WTC11 (cell line): ENCODE measurements around the gene REEP1.

Experiments used
- CTCF ChIP-seq: fragments of 200-600 bp; IDR thresholded peaks from 2 replicates; pipeline ENCODE4 v1.8.0; 2022; ENCODE audit warnings: antibody characterized with exemption
- NR2C2 ChIP-seq: sonication (generic); formaldehyde crosslinking; IDR thresholded peaks from 2 replicates; pipeline ENCODE4 v1.8.0; 2022; ENCODE audit warnings: mild to moderate bottlenecking, missing genetic modification reagents
- TEAD4 ChIP-seq: sonication (generic); formaldehyde crosslinking; IDR thresholded peaks from 2 replicates; pipeline ENCODE4 v1.8.0; 2022; ENCODE audit warnings: mild to moderate bottlenecking, missing genetic modification reagents
- ZNF263 ChIP-seq: sonication (generic); formaldehyde crosslinking; IDR thresholded peaks from 2 replicates; pipeline ENCODE4 v1.8.1; 2022; ENCODE audit warnings: low read depth, mild to moderate bottlenecking, moderate library complexity, missing genetic modification reagents
- ZNF396 ChIP-seq: fragments of 250-450 bp; sonication (Bioruptor Pico); IDR thresholded peaks from 2 replicates; pipeline ENCODE4 v1.8.0; 2021; ENCODE audit warnings: mild to moderate bottlenecking, moderate library complexity, borderline replicate concordance
- TF ChIP-seq, protein P1 (sequence below): sonication (generic); formaldehyde crosslinking; IDR thresholded peaks from 2 replicates; pipeline ENCODE4 v1.8.1; 2022; ENCODE audit warnings: low read depth, mild to moderate bottlenecking, moderate library complexity, missing genetic modification reagents, borderline replicate concordance

GRCh38 chr2:86272111-86272510 lies 65.3 kb downstream of the REEP1 start:
- TF ChIP-seq TEAD4 (CRISPR knock-in tag) (no peak), NR2C2 (CRISPR knock-in tag) (no peak), CTCF (no peak), ZNF263 (CRISPR knock-in tag) (no peak), ZNF396 (CRISPR knock-in tag) (no peak)
- TF ChIP-seq, protein P1, sequence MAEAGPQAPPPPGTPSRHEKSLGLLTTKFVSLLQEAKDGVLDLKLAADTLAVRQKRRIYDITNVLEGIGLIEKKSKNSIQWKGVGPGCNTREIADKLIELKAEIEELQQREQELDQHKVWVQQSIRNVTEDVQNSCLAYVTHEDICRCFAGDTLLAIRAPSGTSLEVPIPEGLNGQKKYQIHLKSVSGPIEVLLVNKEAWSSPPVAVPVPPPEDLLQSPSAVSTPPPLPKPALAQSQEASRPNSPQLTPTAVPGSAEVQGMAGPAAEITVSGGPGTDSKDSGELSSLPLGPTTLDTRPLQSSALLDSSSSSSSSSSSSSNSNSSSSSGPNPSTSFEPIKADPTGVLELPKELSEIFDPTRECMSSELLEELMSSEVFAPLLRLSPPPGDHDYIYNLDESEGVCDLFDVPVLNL (CRISPR knock-in tag), result no peak
